Breast epithelium (tissue), 3 donors: ENCODE data around the gene SCYL1.

Experiments used
- CTCF ChIP-seq, 3 donors: fragments of 450-650 bp; IDR thresholded peaks; one replicate each; pipeline ENCODE4 v1.5.1; 2016 to 2017; ENCODE audit warnings: antibody characterized with exemption in 3 of 3, mild to moderate bottlenecking in 3 of 3, moderate library complexity in 3 of 3
- POLR2A ChIP-seq: fragments of 450-650 bp; IDR thresholded peaks from one replicate; pipeline ENCODE4 v1.6.1; 2016; ENCODE audit warnings: antibody characterized with exemption, mild to moderate bottlenecking, moderate library complexity

- TF ChIP-seq CTCF (IDR thresholded peaks at IDR 0.05) = no peak
- no peak for TF ChIP-seq POLR2A
Measured at GRCh38 chr11:65526744-65527143, 1.9 kb downstream of the SCYL1 start.
